ENCODE data around the gene PBRM1. TPM values are rescaled to one million over a fixed set of nuclear protein-coding genes. Genes with fewer than 3 reads are reported as not detected.

PBRM1 gene
- total RNA-seq, 1 experiment from 2014 or later = 74.2 TPM

DNA sequence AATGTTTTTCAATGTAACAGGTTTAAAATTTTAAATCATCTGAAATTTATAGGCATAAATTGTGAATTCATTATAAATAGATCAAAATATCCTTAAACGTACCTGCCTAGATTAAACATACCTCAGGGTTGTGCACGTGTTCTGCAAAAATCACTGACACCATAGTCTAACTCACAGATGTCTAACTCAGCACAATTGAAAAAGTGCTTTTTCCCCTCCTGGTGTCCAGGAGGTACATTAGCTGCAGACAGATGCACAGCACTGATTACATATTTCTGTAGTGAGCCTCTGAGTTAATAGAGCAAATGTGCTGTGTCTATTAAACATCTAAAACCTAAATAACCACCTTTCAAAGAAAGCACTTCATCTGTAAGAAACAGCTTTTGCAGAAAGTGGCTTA is 138.6 kb downstream of the PBRM1 start:
- no peaks in the 10 kb centered on the region for H3K9me3 Mint-ChIP-seq
- no peak overlapping the region for H2BK120ac ChIP-seq (ENCODE audit: low read depth, low read length, poor library complexity, severe bottlenecking)
- no peak overlapping the region for H2BK20ac ChIP-seq (ENCODE audit: low read depth, low read length, poor library complexity, severe bottlenecking)
- no peaks in the 10 kb centered on the region for H3K9me3 ChIP-seq (ENCODE audit: control insufficient read depth, low read depth, low read length)
- H4K20me1 ChIP-seq (ENCODE audit: control insufficient read depth, insufficient read depth, insufficient read length) = no peaks in the 10 kb centered on the region
- no peak overlapping the region for H3K4me2 ChIP-seq (ENCODE audit: insufficient read depth, insufficient read length, low read length)
- H3K27me3 ChIP-seq (ENCODE audit: insufficient read depth, low read length) = no peaks in the 10 kb centered on the region
- no peak overlapping the region for H4K5ac ChIP-seq (ENCODE audit: insufficient read length, low read depth, low read length)
- no peak overlapping the region for H2BK12ac ChIP-seq (ENCODE audit: insufficient read length, low read depth, low read length)
- H3K4me3 Mint-ChIP-seq = no peak overlapping the region
- H3K9ac ChIP-seq (ENCODE audit: extremely low read depth, insufficient read length, low read length) = no peak overlapping the region
- H3K27ac Mint-ChIP-seq = no peak overlapping the region
- no peak overlapping the region for H3K4ac ChIP-seq (ENCODE audit: low read depth, low read length)
- peaks cover 7 to 39% (median 16%) of the 10 kb centered on the region in 3 experiments; a peak in 6 of 7 replicates for H3K36me3 Mint-ChIP-seq (ENCODE audit: insufficient read depth in 1 of 3, low read depth in 3 of 3)
- no peak overlapping the region for H2AK5ac ChIP-seq (ENCODE audit: insufficient read length, low read length)
- no peak overlapping the region for H3K14ac ChIP-seq (ENCODE audit: insufficient read depth, low read length)
- no peaks in the 10 kb centered on the region for H3K4me1 Mint-ChIP-seq
- no peak overlapping the region for H3T11ph ChIP-seq (ENCODE audit: low read length)
- H4K91ac ChIP-seq (ENCODE audit: insufficient read length, low read depth, low read length) = no peak overlapping the region
- DNase-seq = no peak
- no peak for TF ChIP-seq CTCF (conservative IDR thresholded peaks at IDR 0.05)
- no peak overlapping the region for H2BK5ac ChIP-seq (ENCODE audit: insufficient read length, low read length)
- no peak overlapping the region for H3K23ac ChIP-seq (ENCODE audit: insufficient read length, low read depth, low read length)
- no peaks in the 10 kb centered on the region for H3K27me3 Mint-ChIP-seq (ENCODE audit: low read depth)
- no peak overlapping the region for H2AFZ ChIP-seq (ENCODE audit: low read length)
- H4K8ac ChIP-seq (replicated peaks; ENCODE audit: insufficient read length, low read depth, low read length) = no peak overlapping the region
- H3K79me2 ChIP-seq (ENCODE audit: insufficient read depth, low read length) = no peaks in the 10 kb centered on the region
- no peak overlapping the region for H3K56ac ChIP-seq (ENCODE audit: insufficient read length, low read depth, low read length)
- H3K4me1 ChIP-seq (ENCODE audit: insufficient read depth, low read length) = no peaks in the 10 kb centered on the region
- no peaks in the 10 kb centered on the region for H3K79me1 ChIP-seq (ENCODE audit: insufficient read depth, low read depth, low read length, poor library complexity, severe bottlenecking)
- H3K27ac ChIP-seq (ENCODE audit: insufficient read length, low read depth, low read length) = no peak overlapping the region
- no CpG with 5 or more reads among the region's 2 CpGs for WGBS (ENCODE audit: extremely low coverage, insufficient read length, low lambda C conversion rate)
- H2BK15ac ChIP-seq (ENCODE audit: low read depth, low read length) = no peak overlapping the region
- no peak overlapping the region for H3K18ac ChIP-seq (ENCODE audit: insufficient read length, low read depth, low read length)
- H3K23me2 ChIP-seq (ENCODE audit: insufficient read length, low read depth, low read length, poor library complexity, severe bottlenecking) = no peaks in the 10 kb centered on the region

Data from H9 (cell line).